Measurements from ENCODE around the gene ZNF577.
"Not testable (repeated sequence)": the region's sequence is repeated elsewhere in the genome, so short reads cannot be mapped to it uniquely, and the experiment has no call there.

Gene ZNF577

DNA sequence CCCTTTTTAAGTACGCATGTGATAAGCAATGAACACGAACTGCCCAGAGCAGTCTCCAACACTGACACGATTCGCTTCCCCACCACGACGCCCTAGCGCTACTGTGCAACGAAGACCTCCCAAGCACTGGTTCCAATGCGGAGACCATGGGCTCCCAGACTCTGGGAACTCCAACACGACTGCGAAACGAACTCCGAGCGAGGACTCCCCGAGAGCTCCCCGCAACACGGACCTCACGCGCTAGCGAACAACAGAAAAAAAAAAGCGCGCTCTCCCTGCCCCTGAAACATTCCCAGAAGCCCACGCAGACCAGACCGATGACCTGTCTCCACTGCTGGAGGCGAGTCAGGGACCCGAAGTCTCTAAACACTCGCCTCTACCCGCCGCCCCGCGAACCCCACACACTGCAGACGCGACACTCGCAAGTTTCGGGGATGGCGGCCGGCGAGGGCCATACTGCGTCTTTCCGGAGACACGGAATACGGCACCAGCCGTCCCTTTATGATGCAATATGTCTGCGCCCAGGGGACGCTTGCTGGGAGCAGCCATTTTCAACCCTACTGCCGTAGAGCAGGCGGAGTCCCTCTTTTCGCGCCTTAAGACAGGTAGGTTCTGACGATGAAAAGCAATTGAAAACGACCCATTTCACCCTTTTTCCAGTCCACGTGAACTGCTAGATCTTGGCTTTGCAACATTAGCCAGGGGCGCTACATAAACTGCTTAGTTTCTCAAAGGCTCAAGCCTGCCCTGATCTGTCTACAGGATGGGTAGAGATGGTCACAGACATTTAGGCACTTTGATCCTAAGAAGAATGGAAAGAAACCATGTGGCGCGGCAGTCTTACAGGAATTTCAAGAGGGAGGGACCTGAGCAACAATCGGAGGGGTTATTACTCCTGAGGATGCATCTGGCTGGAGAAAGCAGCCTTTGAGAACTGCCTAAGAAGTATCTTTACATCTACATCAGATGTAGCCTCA, at the start of gene ZNF577:
Gene ZNF577, minus strand, starts transcription at position 430 of the 977 bp plus-strand sequence. CDS start 7,569 bp downstream, outside the sequence.
- peak; percentile 53 for DNase-seq (ENCODE audit: low read depth)

GRCh38 chr19:51931921-51932320, 44.2 kb upstream of the ZNF577 start:
- DNase-seq (ENCODE audit: low read depth): no peak

GRCh38 chr19:51927859-51928258, 40.1 kb upstream of the ZNF577 start:
- DNase-seq (ENCODE audit: low read depth): no peak

- peak; percentile 81 for DNase-seq (ENCODE audit: low read depth)
Measured at GRCh38 chr19:51926784-51927741, 39.3 kb upstream of the ZNF577 start, which contains the start of gene ZNF613. Gene ZNF613 (plus strand): TSS chr19:51927472. CDS start chr19:51936221, 8,749 bp downstream.

- no peak for DNase-seq (ENCODE audit: low read depth)
Measured at GRCh38 chr19:51926426-51926783, 38.7 kb upstream of the ZNF577 start.

- DNase-seq (ENCODE audit: low read depth): no peak
Measured at GRCh38 chr19:51921949-51922348, 34.2 kb upstream of the ZNF577 start.

- no peak for DNase-seq (ENCODE audit: low read depth)
Measured at GRCh38 chr19:51919606-51920005, 31.9 kb upstream of the ZNF577 start.

DNA sequence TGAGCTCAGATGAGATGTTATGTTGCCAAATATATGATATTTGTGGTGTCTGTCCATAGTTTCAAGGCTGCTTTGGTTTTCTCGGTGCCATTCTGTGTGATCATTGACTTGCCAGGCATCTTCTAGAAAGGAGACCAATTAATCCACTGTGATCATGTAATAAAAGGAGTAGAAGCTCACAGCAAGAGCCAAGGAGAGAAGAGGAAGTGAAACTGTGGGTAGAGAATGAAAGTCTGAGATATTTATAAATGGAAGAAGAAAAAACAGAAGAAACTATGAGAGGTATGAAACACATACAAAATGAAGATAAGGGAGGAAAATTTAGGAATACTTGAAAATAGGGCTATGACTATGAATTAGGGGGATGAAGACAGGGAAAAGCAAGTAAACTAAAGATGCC, 28.4 kb upstream of the ZNF577 start:
- no peak for DNase-seq (ENCODE audit: low read depth)

- DNase-seq (ENCODE audit: low read depth): no peak
Measured at GRCh38 chr19:51915324-51915867, 27.6 kb upstream of the ZNF577 start.

DNA sequence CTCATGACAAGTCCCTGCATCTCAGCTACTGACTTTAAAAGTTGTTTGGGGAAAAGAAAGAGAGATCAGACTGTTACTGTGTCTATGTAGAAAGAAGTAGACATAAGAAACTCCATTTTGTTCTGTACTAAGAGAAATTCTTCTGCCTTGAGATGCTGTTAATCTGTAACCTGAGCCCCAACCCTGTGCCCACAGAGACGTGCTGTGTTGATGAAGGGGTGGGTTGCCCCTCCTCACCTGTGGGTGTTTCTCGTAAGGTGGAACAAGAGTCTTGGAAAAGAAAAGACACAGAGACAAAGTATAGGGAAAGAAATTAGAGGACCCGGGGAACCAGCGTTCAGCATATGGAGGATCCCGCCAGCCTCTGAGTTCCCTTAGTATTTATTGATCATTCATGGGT, 20.2 kb upstream of the ZNF577 start:
- DNase-seq (ENCODE audit: low read depth): not testable (repeated sequence)

DNA sequence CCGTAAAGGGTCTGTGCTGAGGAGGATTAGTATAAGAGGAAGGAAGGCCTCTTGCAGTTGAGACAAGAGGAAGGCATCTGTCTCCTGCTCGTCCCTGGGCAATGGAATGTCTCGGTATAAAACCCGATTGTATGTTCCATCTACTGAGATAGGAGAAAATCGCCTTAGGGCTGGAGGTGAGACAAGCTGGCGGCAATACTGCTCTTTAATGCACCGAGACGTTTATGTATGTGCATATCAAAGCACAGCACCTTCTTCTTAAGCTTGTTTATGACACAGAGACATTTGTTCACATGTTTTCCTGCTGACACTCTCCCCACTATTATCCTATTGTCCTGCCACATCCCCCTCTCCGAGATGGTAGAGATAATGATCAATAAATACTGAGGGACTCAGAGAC, 18.4 kb upstream of the ZNF577 start:
- not testable (repeated sequence) for DNase-seq (ENCODE audit: low read depth)

DNA sequence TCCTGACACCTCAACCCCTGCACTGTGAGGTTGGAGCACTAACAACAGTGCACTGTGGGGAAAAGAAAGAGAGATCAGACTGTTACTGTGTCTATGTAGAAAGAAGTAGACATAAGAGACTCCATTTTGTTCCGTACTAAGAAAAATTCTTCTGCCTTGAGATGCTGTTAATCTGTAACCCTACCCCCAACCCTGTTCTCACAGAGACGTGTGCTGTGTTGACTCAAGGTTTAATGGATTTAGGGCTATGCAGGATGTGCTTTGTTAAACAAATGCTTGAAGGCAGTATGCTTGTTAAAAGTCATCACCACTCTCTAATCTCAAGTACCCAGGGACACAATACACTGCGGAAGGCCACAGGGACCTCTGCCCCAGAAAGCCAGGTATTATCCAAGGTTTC, 17.9 kb upstream of the ZNF577 start:
- DNase-seq (ENCODE audit: low read depth): not testable (repeated sequence)

DNA sequence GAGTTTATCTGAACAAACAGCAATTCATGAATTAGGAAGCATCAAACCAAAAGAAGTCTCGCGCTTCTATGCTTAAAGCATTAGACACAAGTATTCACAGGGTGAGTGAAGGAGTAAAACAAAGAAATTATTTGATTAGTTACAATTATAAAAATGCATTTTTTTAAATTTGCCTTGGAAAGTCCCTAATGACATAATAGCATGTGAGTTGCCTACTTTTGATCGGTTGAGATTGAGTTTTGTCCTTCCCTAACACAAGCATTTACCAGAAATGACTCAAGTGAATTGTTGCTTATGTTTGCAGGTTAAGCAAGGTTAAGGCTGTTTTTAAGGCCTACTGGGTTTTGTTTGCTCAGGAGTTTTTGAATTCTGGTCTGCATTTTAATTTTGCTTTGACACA, 17.5 kb upstream of the ZNF577 start:
- no peak for DNase-seq (ENCODE audit: low read depth)

- DNase-seq (ENCODE audit: low read depth): peak; percentile 77
Measured at GRCh38 chr19:51904331-51905165, 16.8 kb upstream of the ZNF577 start, which contains the start of gene ZNF649. Gene ZNF649 (minus strand): TSS chr19:51905017. CDS start chr19:51900107, 4,910 bp downstream.

- DNase-seq (ENCODE audit: low read depth): no peak
Measured at GRCh38 chr19:51903192-51903591, 15.4 kb upstream of the ZNF577 start.

DNA sequence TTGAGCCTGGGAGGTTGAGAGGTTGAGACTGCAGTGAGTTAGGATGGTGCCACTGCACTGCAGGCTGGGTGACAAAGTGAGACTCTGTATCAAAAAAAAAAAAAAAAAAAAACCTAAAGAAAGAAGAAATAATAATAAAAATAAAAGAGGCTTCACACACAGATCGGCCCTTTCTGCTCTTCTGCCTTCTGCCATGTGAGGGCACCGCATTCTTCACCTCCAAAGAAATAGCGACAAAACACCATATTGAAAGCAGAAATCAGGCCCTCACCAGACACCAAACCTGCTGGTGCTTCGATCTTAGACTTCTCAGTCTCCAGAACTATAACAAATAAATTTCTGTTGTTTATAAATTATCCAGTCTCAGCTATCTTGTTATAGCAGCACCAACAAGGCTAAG, 14.1 kb upstream of the ZNF577 start:
- no peak for DNase-seq (ENCODE audit: low read depth)

- DNase-seq (ENCODE audit: low read depth): no peak
Measured at GRCh38 chr19:51891193-51891747, 3.5 kb upstream of the ZNF577 start.

- DNase-seq (ENCODE audit: low read depth): no peak
Measured at GRCh38 chr19:51889934-51890333, 2.2 kb upstream of the ZNF577 start.

DNA sequence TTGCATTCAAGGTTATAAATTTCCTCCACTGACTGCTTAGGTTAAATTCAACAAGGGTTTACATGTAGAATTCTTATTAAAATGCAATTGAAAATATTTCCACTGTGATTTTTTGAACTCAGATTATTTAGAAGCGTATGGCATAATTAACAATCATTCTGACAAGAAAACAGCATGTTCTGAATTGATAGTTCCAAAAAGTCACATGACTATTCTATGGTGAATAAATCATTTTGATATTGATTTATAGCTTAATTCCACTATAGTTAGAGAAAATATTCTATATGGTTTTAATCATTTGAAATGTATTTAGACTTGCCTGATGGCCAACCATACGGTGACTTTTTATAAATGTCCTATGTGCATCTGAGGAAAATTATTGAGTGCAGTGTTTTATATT, 3.0 kb downstream of the ZNF577 start:
- no peak for DNase-seq (ENCODE audit: low read depth)

GRCh38 chr19:51882518-51882917, 5.2 kb downstream of the ZNF577 start:
- DNase-seq (ENCODE audit: low read depth): no peak

DNA sequence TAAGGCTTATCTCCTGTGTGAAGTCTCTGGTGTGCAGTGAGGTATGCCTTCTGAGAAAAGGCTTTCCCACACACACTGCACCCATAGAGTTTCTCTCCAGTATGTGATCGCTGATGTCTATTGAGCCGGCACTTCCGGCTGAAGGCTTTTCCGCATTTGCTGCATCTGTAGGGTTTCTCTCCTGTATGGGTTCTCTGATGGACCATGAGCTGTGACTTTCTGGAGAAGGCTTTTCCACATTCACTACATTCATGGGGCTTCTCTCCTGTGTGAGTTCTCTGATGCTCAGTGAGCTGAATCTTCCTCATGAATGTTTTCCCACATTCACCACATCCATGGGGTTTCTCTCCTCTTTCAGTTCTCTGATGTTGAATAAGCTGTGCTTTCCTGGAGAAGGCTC, 14.7 kb downstream of the ZNF577 start:
- no peak for DNase-seq (ENCODE audit: low read depth)

All from activated T-cell treated with anti-CD3 and anti-CD28 coated beads for 24 hours (primary cell).